ENCODE data around the gene CNTN5.

CNTN5 gene

GRCh38 chr11:100105255-100105981, 1084.7 kb downstream of the CNTN5 start:
- no peak for DNase-seq

DNA sequence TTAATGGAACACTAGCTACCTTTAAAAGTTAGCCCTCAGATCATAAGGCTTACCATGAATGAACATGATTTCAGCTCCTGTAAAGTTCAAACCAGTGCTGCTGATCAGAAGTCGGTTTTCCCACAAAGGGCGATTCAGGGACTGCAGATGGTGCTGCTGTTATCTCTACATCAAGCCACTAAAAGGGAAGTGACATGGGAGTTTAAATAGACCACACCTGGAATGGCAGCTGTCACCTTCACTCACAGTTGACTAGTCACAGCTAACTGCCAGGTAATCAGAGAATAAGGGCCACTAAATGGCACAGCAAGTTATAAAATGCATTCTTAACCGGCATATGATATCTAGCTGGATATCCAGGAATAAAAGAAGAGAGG, 1085.2 kb downstream of the CNTN5 start:
- DNase-seq = no peak

DNA sequence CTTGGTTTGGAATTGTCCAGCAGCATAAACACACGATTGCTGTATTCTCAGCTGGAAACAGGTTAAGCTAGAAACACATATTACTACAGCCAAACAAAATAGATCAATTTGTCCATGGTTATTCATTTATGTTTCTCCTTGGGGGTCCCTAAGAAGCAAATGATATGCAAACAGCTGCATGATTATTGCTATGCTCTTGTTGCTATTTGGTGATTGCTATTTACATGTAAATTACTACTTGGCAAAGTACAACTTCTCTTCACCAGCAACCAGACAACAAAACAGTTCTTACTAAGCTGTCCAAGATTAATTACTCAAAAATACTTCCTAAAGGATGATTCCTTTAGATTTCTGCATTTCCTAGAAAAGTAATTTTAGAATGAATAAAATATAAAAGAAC, 1098.4 kb downstream of the CNTN5 start:
- no peak for DNase-seq

DNA sequence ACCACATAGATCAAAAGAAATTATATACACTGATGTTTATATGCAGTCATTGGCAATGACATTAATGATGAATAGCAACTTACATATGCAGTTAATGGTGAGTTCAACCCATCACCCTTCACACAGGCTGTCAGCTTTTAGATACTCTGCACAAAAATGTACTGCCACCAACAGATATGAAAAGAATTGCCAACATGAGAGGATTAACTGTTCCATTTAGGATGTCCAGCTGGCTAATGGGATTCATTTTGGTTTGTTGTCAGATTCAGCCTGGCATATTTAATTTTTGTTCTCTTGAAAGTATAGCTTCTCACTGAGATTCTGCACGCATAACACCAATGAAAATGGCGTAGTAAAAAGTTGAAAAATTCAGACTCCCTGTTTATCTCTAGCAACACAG, 1112.4 kb downstream of the CNTN5 start:
- DNase-seq = no peak

DNA sequence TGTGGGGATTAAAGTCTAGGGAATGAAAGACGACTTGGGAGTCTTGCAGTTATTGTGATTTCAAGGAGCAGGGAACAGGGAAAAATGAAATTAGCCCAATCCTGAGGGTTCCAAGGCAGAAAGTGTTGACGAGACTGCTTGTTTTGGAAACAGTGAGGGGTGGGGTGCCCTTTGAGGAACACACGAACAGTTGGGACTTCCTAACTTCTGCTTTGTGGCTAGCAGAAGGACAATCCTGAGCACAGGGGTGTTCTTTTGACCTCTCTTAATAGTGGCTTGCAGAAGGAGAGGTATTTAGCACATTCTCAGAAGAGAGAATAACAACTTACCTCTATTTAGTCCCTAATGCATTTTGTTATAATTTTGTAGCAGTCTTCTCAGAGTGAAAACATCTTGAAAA, 1120.5 kb downstream of the CNTN5 start:
- DNase-seq = no peak

DNA sequence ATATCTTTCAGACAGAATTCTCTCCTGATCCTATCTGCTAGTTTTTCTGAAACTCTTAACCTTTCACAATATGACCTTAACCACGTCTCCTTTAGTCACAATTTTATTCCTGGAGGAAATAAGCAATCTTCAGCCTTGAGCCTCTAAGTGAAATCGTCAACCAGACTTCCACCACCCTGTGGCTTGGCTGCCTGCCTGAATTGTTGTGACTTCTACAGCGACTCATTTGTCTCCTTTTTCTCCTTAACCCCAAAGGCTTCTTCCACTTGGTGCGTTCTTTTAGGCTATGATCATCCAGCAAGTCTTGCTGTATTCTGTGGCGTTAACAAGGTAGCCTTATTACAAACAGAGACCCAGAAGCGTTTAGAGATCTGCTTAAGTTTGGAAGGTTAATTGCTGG, 1131.2 kb downstream of the CNTN5 start:
- DNase-seq = no peak

GRCh38 chr11:100152766-100153165, 1132.0 kb downstream of the CNTN5 start:
- DNase-seq = no peak

- no peak for DNase-seq
Measured at GRCh38 chr11:100163471-100163870, 1142.7 kb downstream of the CNTN5 start.

DNA sequence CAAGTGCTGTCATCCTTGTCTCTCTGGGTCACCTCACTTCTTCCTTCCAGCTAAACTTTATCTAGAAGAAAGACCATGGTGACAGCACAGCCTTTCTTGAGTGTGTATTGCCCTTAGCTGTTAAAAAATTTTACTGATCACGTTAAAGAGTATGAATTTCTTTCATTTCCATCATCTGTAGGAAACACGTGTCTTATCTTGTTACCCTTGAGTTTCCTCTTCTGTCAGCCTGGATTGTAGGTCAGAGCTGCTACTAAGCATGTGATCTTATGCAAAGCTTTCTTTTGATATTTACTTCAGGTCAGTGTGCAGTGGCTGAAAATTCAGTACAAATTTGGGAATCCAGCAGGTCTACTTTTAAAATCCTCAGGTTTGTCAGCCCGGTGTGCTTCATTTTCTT, 1154.1 kb downstream of the CNTN5 start:
- no peak for DNase-seq

DNA sequence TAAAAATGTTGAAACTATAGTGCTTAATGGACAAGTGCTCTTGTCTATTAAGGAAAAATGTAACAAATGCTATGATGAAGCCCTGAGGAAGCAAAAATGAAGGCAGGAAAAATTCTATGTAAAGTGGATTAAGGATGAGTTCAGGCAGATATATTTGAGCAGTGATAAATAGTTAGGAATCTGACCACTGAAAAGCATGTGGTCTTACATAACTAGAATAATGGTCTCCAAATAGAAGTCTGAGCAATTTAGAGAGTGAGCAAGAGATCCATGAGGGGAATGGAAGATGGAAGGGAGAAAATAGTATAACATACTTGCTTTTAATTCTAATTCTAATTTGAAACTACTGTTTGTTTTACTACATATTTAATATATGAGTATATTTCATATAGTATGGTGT, 1155.7 kb downstream of the CNTN5 start:
- DNase-seq = no peak

DNA sequence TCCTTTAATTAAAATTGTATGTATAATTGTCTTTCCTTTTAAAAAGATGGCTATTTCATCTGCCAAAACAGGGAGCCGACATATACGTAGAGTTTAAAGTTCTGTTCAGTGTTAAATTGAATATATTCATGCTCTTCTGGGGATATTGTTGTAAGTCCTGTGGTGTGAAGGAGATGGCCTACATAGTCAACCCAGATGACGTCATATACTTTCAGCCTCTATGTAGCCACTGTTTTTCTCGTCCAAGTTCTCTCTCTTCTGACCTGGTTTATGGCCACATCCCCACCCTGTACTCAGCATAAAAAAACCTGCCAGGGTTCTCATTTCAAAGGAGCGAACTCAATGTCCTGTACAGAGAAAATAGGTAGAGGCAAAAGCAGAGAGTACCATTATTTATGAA, 1156.9 kb downstream of the CNTN5 start:
- DNase-seq = no peak

DNA sequence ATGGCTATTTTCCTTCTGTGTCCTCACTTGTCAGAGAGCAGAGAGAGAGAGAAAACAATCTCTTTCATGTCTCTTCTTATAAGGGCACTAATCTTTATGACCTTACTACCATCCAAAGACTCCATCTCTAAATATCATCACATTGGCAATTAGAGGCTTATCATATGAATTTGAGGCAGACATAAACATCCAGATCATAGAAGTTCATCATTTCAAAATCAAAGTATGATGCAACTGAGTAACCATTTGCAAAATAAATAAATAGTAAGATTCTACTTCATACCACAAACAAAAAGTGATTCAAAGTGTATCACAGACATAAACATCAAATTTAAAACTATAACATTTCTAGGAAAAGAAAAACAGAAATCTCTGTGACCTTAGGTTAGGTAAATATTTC, 1161.6 kb downstream of the CNTN5 start:
- DNase-seq = no peak

GRCh38 chr11:100182927-100183326, 1162.2 kb downstream of the CNTN5 start:
- DNase-seq = no peak

GRCh38 chr11:100185588-100185987, 1164.8 kb downstream of the CNTN5 start:
- no peak for DNase-seq

GRCh38 chr11:100188137-100188783, 1167.5 kb downstream of the CNTN5 start:
- DNase-seq = no peak

DNA sequence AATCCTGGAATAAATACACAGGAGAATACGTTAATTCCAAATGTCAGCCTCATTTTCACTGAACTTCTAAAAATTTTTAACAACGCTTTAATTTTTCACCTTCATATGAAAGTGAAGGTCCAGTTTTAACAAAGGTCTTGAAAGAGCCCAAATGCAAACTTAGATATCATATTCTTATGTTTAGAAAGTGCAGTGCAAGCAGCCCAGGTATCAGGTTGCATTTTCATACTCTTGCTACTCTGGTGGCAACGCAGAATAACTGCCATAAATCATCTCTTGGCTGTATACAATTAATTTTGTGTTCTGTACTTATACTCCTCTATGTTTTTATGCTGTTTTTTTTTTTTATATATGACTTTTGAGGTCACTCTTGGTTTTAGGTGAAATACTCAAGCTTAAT, 1169.6 kb downstream of the CNTN5 start:
- no peak for DNase-seq

DNA sequence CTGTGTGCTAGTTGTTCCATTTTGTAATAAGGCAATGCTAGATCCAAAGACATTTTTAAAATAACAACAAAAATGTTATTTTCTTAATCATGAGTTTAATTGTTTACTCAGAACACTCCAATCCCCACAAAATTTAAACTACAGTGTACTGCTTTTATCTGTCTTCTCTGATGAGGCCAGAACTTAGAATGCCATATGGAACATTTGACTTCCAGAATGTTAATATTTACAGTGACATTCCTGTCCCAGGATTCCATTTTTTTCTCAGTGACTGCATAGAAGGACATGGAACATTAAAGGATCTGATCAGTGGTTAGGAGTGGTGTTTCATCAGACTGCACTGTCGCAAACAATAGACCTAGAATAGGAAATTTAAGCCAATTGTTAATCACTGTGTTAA, 1171.4 kb downstream of the CNTN5 start:
- no peak for DNase-seq

GRCh38 chr11:100203789-100204188, 1183.0 kb downstream of the CNTN5 start:
- DNase-seq = no peak

DNA sequence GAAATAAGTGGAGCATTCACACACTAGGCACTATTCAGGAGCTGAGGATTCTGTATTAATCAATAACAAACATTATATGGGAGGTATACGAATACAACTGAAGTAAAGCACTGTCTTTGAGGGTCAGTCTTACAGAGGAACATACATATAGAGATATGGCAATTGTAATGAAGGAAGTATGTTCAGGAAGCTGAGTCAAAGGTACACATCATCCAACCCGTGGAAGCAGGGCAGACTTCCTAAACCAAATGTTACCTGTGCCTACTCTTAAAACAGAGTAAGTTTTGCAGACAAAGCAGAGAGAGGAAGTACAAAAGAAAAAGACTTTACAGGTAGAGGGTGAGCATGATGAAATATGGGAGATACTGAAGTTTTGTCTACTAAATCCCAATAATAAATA, 1185.2 kb downstream of the CNTN5 start:
- DNase-seq = no peak

DNA sequence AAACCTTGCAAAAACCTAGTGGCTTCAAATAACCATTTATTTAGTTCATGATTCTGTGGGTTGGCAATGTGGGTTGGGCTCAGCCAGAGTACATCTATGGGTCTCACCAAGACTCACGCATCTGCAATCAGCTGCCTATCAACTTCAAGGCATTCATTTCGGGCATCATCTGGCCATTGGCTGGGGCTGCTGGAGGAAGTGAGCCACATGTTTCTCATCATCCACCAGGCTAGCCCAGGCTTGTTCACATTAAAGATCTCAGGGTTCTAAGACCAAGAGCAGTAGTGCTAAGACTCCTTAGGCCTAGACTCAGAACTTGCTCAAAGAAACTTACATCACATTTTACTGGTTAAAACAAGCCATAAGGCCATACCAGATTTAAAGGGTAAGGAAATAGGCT, 1187.5 kb downstream of the CNTN5 start:
- no peak for DNase-seq

- DNase-seq = no peak
Measured at GRCh38 chr11:100214791-100215190, 1194.0 kb downstream of the CNTN5 start.

DNA sequence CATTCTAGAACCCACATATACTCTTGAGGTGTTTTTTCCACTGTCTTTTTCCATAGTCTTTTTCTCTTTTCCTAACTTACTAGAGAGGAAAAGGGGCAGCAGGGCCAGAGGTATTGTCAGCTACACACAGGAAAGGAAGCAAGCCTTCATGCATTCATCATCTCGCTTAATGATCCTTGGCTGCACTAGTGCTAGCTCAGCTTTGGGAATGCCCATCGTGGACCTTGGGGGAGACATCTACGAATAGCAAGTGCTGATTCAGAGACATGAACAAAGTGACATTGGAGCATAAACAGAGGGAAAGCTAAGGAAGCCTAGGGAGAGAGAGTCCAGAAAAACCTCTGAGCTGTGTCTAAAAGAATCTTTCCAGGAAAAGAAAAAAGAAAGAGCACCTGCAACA, 1200.1 kb downstream of the CNTN5 start:
- DNase-seq = no peak

GRCh38 chr11:100221791-100222190, 1201.0 kb downstream of the CNTN5 start:
- no peak for DNase-seq

GRCh38 chr11:100224541-100225034, 1203.8 kb downstream of the CNTN5 start:
- no peak for DNase-seq

DNA sequence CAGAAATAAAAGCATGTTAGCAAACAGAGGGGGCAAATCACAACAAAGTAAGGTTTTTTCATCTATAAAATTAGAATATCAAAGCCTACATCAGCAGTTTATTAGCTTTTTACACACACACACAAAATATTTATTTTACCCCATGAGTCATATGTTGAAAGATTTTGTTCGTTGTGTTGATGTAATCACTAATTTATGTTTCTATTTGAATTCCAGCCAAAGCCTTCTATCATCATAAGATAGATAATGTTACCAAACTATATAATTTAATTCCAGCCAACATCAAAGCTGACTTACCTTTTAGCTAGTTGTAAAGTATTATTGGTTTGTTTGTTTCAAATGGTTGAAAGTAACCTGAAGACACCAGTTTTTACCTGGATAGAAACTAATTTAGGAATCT, 1208.3 kb downstream of the CNTN5 start:
- no peak for DNase-seq
